Measurements from ENCODE around the gene CRYBB1.

CRYBB1 gene

GRCh38 chr22:26549902-26550497 is 67.8 kb downstream of the CRYBB1 start:
- DNase-seq (ENCODE audit: low read depth) = no peak
- no peak overlapping the region for H3K4me3 ChIP-seq (ENCODE audit: low read length)
- TF ChIP-seq, protein P1, sequence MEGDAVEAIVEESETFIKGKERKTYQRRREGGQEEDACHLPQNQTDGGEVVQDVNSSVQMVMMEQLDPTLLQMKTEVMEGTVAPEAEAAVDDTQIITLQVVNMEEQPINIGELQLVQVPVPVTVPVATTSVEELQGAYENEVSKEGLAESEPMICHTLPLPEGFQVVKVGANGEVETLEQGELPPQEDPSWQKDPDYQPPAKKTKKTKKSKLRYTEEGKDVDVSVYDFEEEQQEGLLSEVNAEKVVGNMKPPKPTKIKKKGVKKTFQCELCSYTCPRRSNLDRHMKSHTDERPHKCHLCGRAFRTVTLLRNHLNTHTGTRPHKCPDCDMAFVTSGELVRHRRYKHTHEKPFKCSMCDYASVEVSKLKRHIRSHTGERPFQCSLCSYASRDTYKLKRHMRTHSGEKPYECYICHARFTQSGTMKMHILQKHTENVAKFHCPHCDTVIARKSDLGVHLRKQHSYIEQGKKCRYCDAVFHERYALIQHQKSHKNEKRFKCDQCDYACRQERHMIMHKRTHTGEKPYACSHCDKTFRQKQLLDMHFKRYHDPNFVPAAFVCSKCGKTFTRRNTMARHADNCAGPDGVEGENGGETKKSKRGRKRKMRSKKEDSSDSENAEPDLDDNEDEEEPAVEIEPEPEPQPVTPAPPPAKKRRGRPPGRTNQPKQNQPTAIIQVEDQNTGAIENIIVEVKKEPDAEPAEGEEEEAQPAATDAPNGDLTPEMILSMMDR (IDR thresholded peaks at IDR 0.05; ENCODE audit: insufficient read depth, low read depth, low read length, missing control alignments) = no peak

All from epithelial cell of esophagus (primary cell).